HTR-8/SVneo (cell line): Measurements from ENCODE around the gene ABCC12.
A peak's percentile ranks its signal among the peaks of the same experiment; 100 is the strongest.
"Not testable (repeated sequence)": the region's sequence is repeated elsewhere in the genome, so short reads cannot be mapped to it uniquely, and the experiment has no call there.

ENCODE experiments used
- DNase-seq: peaks from one replicate; pipeline ENCODE4 v3.0.0; 2011; ENCODE audit warnings: low spot score, mixed read lengths; ENCODE audit not compliant: insufficient read length
- FAIRE-seq: peaks from 2 replicates; lab custom pipeline; 2011; peaks lifted over from hg19 to GRCh38; lab: Jason Lieb, UNC

Gene ABCC12

GRCh38 chr16:48155926-48156789 lies at the start of gene ABCC12:
Gene ABCC12, minus strand, starts transcription at chr16:48155993. Its CDS starts 9,569 bp downstream, at chr16:48146424.
- no peak for DNase-seq
- FAIRE-seq, result no peak

DNA sequence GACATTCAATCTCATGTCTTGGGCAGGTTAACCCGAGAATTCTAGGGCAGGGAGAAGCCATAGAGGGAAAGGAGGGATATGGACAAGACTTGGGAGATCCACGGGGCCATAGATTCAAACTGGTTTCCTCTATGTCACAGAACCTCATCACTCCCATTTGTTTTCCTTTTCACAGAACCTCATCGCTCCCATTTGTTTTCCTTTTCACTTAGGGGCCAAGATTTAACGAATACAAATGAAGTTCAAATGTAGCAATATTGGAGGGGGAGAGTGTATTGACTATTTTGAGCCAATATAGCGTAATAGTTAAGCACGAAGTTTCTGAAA lies 49.0 kb upstream of the ABCC12 start:
- FAIRE-seq (no peak), DNase-seq (no peak)

DNA sequence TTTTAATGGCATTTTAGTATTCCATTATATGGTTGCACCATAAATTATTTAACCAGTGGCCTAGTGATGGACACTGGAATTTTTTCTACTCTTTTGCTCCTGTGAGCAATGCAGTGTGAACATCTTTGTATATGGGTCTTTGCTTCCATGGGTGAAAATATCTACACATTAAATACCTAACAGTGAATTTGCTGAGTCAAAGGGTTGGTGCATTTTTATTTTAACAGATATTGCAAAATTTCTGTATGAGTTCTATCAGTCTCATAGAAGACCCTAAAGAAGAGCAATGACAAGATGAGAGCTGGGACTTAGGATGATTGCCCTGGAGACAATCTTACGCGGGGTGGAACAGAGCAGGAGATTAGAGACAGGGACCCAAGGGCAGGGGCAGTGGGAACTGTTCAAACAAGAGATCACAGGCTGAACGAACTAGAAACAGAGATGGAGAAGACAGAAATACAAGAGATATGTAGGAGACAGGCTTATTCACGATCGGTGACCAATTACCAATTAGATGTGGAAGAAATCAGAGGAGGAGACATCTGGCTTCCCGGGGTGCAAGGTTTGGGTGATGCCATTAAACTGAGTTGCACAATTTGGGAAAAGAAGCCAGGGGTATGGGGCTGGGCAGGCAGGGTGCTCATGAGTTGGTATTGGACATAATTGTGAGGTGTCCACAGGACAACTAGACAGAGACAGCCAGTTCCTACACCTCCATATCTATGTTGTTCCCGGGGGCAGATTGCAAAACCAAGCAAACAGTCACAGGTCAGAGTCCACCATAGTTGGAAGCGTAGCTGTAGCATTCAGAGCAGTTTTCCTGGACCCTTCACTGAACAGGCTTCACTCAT lies 48.4 kb upstream of the ABCC12 start:
- DNase-seq (no peak), FAIRE-seq (no peak)

GRCh38 chr16:48201515-48202201 lies 45.9 kb upstream of the ABCC12 start:
- DNase-seq (no peak), FAIRE-seq (no peak)

GRCh38 chr16:48197294-48197693 lies 41.5 kb upstream of the ABCC12 start:
- no peak for FAIRE-seq
- no peak for DNase-seq

DNA sequence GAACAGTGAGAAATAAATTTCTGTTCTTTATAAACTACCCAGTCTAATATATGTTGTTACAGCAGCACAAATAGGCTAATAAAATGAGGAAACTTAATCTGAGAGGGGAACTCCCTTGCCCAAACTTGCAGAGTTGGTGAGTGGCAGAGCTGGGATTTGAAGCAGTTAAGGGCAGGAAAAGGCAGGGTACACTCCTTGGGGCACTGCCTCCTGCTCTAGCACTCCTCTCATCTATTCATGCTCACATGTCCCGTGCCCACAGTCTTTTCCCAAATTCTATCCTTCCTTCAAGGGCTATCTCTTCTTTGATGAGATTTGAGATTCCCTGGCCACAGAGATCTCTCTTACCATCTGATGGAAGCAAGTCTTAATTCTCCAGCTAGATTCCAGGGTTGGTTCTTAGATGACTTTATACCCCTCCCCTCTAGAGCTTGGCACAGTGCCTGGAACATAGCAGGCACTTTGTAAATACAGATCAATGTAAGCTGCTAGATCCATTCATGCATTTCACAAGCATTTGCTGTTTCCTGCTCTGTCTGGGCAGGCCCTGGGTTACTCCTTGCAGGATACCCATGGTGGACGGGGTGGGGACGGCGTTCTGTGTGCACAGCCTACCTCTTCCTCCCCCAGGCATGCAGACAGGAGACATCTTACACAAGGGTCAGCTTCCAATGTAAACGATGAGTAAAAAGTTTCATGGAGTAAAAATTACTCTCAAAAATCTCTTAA lies 39.2 kb upstream of the ABCC12 start:
- DNase-seq (peak; percentile 21), FAIRE-seq (no peak)

- no peak for FAIRE-seq
- no peak for DNase-seq
Observed at GRCh38 chr16:48193846-48194245, 38.1 kb upstream of the ABCC12 start.

- DNase-seq (no peak), FAIRE-seq (no peak)
Observed at GRCh38 chr16:48188449-48189102, 32.8 kb upstream of the ABCC12 start.

DNA sequence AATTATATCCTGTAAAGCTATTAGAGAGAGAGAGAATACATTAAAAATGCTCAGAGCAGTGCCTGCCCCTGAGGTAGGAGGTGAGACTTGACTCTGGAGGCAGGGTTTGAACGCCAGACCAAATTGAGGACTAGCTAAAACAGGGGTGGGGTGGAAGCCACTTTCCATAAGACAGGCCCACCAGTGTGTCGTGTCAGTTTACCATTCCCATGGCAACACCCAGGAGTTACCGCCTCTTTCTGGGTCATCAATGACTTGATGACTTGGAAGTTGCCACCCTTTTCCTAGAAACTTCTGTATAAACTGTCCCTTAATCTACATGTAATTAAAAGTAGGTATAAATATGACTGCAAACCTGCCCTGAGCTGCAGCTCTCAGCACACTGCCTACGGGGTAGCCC lies 32.0 kb upstream of the ABCC12 start:
- no peak for DNase-seq

DNA sequence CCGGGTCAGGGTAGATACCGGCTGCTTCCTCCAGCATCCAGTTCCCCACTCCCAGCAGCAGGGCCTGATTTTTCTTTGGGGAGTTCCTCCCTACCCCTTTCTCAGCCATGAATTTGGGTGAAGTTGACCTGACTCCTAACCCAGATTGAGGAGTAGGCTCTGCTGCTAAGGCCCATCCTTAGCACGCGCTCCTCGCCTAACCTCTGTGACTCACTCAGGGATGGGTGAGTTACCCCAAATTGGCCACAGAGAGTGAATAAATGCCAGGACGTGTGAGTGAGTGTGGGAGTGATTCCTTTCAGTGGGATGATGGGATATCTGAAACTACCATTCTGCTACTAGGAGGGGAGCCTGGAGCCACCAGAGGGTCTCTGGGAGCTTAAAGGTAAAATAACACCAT lies 28.9 kb upstream of the ABCC12 start:
- no peak for DNase-seq
- no peak for FAIRE-seq

More for the DNA sequence above, 32.0 kb upstream of the ABCC12 start:
- FAIRE-seq, result no peak

DNA sequence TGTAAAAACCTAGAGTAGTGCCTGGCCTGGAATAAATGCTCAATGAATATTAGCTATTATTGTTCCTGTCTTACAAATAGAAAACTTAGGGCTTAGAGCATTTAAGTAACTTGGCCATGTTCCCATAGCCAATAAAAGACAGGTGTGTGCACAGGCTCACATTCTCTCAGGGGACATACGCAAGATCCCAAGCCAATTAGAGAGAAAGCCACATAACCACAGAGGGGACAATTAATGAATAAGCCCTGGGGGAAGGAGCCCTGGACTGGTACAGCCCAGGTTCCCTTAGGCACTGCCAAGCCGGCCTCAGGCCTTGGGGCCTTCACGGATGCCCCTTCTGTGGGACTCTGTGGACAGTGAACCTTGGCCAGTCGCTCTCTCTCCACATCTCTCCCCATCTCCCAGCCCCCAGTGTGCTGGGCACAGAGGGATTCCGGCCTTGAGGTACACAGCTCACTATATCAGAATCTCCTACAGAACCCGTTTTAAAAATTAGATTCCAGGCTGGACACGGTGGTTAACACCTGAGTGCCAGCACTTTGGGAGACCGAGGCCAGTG lies 27.3 kb upstream of the ABCC12 start:
- FAIRE-seq (no peak), DNase-seq (no peak)

- not testable (repeated sequence) for DNase-seq, FAIRE-seq
Observed at GRCh38 chr16:48181746-48182520, 26.1 kb upstream of the ABCC12 start.

GRCh38 chr16:48180868-48181480 lies 25.2 kb upstream of the ABCC12 start:
- DNase-seq (no peak), FAIRE-seq (no peak)

DNA sequence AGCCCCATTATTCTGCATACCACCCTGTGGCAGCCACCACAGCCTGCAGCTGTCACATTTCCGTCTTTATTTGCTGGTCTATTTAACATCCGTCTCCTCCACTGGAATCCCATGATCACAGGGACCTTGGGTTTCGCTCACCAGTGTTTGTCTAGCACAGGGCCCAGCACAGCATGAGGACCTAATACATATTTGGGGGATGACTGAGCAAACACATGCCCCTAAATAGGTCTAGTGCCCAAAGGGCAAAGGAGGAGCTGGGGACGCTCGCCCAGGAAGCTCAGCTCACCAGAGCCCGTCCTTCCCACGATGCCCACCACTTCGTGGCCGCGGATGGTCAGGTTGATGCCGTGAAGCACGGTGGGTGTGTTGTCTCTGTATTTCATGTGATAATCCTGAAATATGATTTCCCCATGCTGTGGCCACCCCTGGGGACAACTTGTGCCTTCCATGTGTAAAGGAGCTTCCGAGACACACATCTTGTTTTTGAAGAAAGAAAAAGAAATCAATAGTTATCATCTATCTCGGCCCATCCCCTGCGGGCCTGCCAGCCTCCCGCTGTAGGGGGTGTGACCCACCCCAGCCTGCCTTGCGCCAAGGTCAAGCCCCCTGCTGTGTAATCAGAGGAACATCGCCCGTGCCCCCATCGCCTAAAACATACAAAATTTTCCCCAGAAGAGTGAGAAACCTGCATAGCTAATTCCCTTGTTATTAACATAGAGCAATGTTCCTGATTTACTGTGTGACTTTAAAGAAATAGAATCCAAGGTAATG lies 21.0 kb upstream of the ABCC12 start:
- FAIRE-seq (no peak), DNase-seq (no peak)

- DNase-seq, result no peak
Observed at GRCh38 chr16:48173889-48174288, 18.1 kb upstream of the ABCC12 start.

GRCh38 chr16:48172682-48173081 lies 16.9 kb upstream of the ABCC12 start:
- DNase-seq (no peak), FAIRE-seq (no peak)

More at GRCh38 chr16:48173889-48174288, 18.1 kb upstream of the ABCC12 start:
- no peak for FAIRE-seq

DNA sequence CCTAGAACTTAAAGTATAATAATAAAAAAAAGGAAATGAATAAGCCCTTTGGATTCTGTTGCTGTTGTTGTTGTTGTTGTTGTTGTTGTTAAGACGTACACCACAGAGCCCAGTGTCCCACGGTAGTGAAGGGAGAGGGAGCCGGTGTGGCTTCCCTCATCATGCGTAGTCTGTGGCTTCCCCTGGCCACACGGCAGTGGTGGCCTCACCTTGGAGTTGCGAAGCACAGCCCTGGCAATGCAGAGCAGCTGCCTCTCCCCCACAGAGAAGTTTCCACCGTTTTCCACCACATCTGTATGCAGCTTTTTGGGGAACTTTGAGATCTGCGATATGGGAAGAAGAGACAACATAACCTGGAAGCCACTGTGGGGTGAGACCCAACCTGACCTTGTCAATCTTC lies 14.1 kb upstream of the ABCC12 start:
- no peak for DNase-seq
- no peak for FAIRE-seq
